ENCODE data around the gene PPP3R1.
"Not testable (repeated sequence)": the region's sequence is repeated elsewhere in the genome, so short reads cannot be mapped to it uniquely, and the experiment has no call there.

Gene PPP3R1

GRCh38 chr2:68185541-68186164 lies 66.7 kb downstream of the PPP3R1 start:
- DNase-seq = peak; percentile 57

DNA sequence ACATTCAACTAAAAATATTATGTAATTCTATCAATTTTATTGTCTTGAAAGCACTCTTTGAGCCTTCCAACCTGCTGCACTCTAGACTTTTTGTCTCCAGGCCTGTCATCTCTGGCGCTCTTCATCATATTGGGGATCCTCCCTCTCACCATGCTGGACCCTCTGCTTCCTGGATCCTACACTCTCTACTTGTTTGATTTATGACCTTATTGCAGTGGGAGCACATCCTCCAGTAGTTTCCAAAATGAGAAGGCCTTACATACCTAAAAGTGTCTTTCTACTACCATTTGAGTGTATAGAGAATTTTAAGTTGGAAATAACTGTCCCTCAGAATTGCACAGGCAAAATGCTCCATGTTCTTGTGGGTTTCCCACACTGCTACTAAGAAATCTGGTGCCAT lies 69.4 kb downstream of the PPP3R1 start:
- no peak for DNase-seq

- no peak for DNase-seq
Observed at GRCh38 chr2:68178954-68179627, 73.2 kb downstream of the PPP3R1 start.

- DNase-seq = no peak
Observed at GRCh38 chr2:68178432-68178831, 73.9 kb downstream of the PPP3R1 start.

DNA sequence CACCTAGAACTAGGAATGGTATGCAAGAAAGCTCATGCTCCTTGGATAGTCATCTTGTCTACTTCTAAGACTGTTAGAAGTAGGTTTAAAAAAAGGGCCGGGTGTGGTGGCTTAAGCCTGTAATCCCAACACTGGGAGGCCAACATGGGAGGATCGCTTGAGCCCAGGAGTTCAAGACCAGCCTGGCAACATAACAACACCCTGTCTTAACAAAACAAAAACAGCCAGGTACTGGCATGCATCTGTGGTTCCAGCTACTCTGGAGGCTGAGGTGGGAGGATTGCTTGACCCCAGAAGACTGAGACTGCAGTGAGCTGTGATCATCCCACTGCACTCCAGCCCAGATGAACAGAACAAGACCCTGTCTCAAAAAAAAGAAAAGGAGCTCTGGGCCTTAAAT lies 74.8 kb downstream of the PPP3R1 start:
- DNase-seq = no peak

GRCh38 chr2:68176657-68177056 lies 75.7 kb downstream of the PPP3R1 start:
- DNase-seq = no peak

DNA sequence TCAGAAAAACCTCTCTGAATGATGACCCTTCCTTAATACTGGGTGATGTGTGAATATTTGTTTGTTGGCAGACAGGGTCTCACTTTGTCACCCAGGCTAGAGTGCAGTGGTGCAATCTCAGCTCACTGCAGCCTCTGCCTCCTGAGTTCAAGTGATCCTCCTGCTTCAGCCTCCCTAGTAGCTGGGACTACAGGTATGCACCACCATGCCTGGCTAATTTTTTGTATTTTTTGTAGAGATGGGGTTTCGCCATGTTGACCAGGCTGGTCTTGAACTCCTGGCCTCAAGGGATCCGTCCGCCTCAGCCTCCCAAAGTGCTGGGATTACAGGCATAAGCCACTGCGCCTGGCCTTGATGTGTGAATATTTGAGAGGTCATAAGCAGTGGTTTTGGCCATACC lies 77.1 kb downstream of the PPP3R1 start:
- DNase-seq = not testable (repeated sequence)

DNA sequence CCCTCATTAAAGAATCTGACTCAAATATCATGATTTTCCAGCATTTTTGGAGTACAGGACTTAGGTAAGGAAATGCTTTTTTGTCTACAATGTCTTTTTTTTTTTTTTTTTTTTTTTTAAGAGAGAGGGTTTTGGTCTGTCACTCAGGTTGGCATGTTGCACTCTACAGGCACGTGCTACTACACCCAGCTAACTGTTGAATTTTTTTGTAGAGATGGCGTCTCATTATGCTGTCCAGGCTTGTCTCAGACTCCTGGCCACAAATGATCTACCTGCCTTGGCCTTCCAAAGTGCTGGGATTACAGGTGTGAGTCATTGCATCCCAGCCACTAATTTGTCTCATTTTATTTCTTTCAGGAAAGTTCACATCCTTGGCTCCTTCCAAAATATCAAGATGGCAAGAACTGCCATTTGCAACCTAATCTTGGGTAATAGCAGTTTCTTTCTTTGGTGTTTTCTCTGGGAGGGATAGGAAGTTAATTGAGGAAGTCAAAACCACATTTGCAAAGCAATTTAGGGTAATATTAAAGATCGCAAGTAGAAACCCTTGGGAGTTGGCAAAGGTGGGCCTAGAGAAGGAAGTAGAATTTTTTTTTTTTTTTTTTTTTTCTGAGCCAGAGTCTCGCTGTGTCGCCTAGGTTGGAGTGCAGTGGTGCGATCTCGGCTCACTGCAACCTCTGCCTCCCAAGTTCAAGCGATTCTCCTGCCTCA lies 79.2 kb downstream of the PPP3R1 start:
- DNase-seq = no peak

DNA sequence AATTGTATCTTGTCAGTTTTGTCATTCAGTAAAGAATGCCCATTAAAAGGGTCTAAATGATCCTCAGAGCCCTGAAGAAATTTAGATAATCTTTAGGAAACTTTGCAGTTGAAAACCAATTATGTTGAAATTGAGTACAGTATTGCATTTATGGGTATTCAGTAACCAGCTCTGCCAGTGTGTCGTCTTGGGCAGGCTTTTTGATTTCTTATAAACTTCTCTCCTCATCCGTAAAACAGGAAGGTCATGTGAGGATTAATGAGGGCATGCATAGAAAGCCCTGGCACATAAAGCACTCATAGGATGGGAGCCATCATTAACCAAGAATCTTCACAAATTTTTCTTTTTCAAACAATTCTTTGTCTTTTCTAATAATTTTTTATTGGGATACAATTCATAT lies 79.8 kb downstream of the PPP3R1 start:
- no peak for DNase-seq

DNA sequence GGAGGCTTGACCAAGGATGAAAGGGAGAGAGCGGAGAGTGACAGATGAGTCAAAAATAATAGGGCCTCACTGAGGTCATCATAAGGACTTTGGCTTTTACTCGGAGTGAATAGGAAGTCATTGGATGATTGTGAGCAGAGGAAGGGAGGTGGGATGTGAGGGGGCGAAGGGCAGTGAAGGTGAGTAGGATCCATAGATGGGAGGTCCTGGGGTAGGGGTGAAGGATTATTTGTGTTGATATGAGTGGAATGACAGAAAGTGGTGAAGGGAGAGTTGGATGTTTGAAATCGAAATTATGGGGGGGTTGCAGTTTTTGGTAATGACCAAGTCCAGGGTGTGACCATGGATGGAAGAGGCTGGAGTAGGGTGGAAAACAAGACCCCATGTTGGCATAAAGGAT lies 80.6 kb downstream of the PPP3R1 start:
- no peak for DNase-seq

- DNase-seq = no peak
Observed at GRCh38 chr2:68171146-68171545, 81.2 kb downstream of the PPP3R1 start.

DNA sequence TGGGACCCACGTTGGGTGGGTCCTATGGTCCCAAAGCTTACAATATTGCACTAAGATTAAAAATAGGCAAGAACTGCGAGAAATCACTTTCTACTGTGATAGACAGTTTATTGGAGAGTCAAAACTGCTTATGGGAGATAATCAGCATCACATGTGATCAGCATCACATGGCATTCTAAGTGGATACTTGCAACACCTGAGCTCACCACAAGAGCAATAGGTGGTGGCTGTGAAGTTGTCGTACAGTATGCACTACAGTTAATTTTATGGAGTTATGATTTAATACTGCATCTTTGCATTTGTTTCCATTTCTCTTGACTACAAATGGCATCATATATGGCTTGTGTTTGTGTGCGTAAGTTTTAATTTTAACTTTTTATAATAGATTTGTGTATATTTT lies 83.0 kb downstream of the PPP3R1 start:
- no peak for DNase-seq

GRCh38 chr2:68167186-68167585 lies 85.1 kb downstream of the PPP3R1 start:
- no peak for DNase-seq

DNA sequence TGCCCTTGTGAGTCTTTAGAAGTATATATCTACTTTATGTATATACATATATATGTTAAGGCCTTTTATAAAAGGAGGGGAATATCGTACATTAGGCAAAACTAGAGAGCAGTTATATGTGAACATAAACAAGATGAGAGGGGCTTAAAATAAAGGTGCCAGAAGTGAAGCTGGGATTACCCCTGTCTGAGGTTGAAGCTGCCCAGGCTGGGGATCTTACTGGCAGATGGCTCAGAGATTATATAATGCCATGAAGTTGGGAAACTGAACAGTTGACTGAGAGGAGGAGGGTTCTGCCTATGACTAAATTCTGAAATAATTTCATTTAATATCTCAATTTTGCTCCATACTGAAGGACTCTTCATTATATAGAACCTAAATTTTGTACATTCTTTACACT lies 88.7 kb downstream of the PPP3R1 start:
- no peak for DNase-seq

DNA sequence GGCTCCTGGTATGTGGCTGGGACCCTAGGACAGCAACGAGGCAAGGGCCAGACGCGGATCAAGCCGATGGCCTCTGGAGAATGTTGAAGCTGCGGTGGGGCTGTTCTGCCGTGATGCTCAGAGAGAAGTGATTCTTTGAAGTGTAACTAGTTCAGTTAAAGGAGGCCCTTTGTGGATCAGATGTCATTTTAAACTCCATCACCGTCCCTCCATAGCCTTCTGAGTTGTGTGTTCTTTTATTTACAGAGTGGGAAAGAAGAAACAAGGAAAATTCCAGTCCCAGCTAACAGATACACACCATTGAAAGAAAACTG lies 94.2 kb downstream of the PPP3R1 start:
- no peak for DNase-seq

DNA sequence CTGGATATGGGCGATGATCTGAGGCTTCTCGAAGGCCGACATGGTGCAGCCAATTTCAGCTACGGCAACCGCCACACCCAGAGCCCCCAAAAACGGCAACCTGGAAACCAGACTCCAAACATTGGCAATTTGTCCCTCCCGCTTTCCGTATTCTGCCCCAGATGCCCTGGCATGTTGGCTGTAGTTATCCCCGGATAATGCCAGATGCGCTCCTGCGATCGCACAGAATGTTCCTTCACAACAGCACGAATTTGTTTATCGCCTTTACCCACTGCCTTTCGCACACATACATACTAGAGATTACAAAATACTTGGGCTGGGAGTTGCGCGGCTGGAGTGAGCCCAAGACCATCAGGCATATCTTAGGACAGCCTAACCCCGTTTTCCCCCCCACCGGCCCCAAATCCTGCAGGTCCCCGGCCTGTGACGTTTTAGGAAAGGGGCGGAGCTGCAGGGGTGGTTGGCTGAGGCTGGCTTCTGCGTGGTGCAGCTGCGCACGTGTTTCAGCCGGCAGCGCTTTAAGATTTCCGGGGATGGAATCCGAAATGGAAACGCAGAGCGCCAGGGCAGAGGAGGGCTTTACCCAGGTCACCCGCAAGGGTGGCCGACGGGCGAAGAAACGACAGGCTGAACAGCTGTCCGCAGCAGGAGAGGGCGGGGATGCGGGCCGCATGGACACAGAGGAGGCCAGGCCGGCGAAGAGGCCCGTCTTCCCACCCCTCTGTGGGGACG lies 94.8 kb downstream of the PPP3R1 start, which contains the start of gene PNO1:
Gene PNO1 (plus strand): TSS at position 487 of the 732 bp plus-strand sequence. CDS start 47 bp downstream, at position 534.
- DNase-seq = peak; percentile 94

GRCh38 chr2:68157002-68157401 lies 95.3 kb downstream of the PPP3R1 start:
- no peak for DNase-seq

- DNase-seq = no peak
Observed at GRCh38 chr2:68156419-68156818, 95.9 kb downstream of the PPP3R1 start.

- no peak for DNase-seq
Observed at GRCh38 chr2:68155618-68156017, 96.7 kb downstream of the PPP3R1 start.

DNA sequence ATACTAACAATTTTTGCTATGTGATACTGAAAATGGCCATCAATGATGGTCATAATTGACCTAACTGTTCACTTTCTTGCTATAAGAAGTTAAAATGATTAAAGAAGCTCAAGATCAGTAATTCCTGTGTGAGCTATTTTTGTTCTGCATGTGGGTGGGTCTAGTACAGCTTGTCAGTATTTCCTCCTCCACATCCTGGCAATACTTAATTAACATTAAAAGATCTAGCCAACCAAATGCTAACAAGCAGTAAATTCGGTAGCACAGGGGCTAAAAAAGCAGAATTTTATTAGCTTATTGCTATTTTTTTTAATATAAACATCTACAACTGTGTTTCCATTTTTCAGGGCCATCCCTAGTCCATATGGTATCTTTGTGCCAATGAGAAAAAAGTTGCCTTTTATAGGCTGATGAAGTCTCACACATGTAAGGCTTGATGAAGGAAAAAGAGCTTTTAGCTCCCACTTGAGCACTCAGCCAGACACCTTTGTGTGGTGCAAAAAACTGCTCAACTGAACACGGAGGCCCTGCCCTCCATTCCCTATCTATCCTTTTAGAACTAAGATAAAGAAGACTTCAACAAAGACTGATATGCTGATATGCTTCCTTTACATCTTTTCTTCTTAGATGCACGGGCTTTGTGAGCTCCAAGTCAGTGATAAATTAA lies 99.5 kb downstream of the PPP3R1 start:
- no peak for DNase-seq

DNA sequence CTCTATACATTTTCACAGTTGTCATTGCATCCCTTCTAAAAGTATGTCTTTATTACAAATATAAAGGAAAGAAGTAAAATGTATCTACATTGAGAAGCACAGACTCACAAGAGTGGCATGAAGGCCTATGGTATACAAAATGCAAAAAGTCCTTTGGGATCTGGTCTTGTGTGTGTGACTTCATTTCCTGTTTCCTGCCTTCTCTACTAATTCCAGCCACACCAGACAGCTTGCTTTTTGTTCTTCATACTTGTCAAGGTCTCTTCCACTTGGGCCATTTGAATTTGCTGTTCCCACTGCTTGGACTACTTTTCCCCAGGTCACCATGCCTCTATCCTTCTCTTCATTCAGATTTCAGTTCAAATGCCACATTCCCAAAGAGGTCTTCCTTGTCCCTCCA lies 101.3 kb downstream of the PPP3R1 start:
- no peak for DNase-seq

DNA sequence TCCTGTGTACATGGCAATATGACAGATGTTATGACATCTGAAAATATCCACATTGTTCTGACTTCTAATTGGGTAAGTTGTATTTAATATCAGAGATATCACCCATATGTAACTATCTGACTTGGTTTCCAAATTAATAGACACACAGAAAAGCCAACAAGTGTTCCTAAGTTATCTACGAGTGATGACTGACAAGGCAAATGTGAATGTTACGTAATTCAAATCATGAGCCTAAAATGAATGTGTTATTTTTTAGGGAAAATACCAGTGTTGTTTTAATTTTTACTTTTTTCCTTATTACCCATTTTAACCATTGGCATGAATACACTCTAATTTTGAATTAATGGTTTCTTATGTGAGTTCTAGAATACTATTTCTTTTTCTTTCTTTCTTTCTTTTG lies 110.5 kb downstream of the PPP3R1 start:
- DNase-seq = no peak

Data from CD4-positive, alpha-beta T cell treated with Interferon gamma for 1 hour (primary cell).